HG03575 (cell line): ENCODE measurements around the gene LY6G6D.
"Not testable (repeated sequence)": the region's sequence is repeated elsewhere in the genome, so short reads cannot be mapped to it uniquely, and the experiment has no call there.

Experiments used
- ATAC-seq: cut with Tn5 transposase; IDR thresholded peaks from one replicate; pipeline ENCODE4 v1.9.1; 2021; ENCODE audit not compliant: unreplicated experiment, insufficient number of reproducible peaks, low FRiP score; ENCODE audit errors: extremely low read depth

LY6G6D gene

GRCh38 chr6:31691078-31691463 is 24.1 kb upstream of the LY6G6D start:
- no peak for ATAC-seq

- ATAC-seq = no peak
These were observed 23.5 kb upstream of the LY6G6D start for GRCh38 chr6:31691564-31692108.

GRCh38 chr6:31692353-31692752 is 22.8 kb upstream of the LY6G6D start:
- ATAC-seq = no peak

GRCh38 chr6:31692886-31693285 is 22.3 kb upstream of the LY6G6D start:
- no peak for ATAC-seq

GRCh38 chr6:31693535-31693934 is 21.6 kb upstream of the LY6G6D start:
- ATAC-seq = no peak

- no peak for ATAC-seq
These were observed 17.6 kb upstream of the LY6G6D start for GRCh38 chr6:31697555-31697954.

GRCh38 chr6:31700740-31701401 is 14.3 kb upstream of the LY6G6D start:
- no peak for ATAC-seq

- no peak for ATAC-seq
These were observed 13.3 kb upstream of the LY6G6D start for GRCh38 chr6:31701666-31702404.

GRCh38 chr6:31702405-31702818 is 12.7 kb upstream of the LY6G6D start:
- no peak for ATAC-seq

GRCh38 chr6:31702819-31703716 is 12.1 kb upstream of the LY6G6D start, which contains the start of gene ABHD16A:
Gene ABHD16A, minus strand, starts transcription at chr6:31703324. Its CDS starts 43 bp downstream, at chr6:31703281.
- ATAC-seq = no peak

- no peak for ATAC-seq
These were observed 9.2 kb upstream of the LY6G6D start for GRCh38 chr6:31705931-31706330.

GRCh38 chr6:31706599-31706998 is 8.5 kb upstream of the LY6G6D start, which contains the start of gene LY6G6F:
Gene LY6G6F, plus strand, starts transcription at chr6:31706866. Its CDS starts 41 bp downstream, at chr6:31706907.
- ATAC-seq = no peak

GRCh38 chr6:31707701-31708100 is 7.4 kb upstream of the LY6G6D start:
- no peak for ATAC-seq

GRCh38 chr6:31708224-31708623 is 6.9 kb upstream of the LY6G6D start:
- no peak for ATAC-seq

GRCh38 chr6:31709157-31709556 is 6.0 kb upstream of the LY6G6D start:
- ATAC-seq = not testable (repeated sequence)

GRCh38 chr6:31710523-31711219 is 4.5 kb upstream of the LY6G6D start:
- ATAC-seq = no peak

- no peak for ATAC-seq
These were observed 3.9 kb upstream of the LY6G6D start for GRCh38 chr6:31711233-31711632.

- ATAC-seq = no peak
These were observed 2.9 kb upstream of the LY6G6D start for GRCh38 chr6:31712296-31712695.

GRCh38 chr6:31713465-31713864 is 1.7 kb upstream of the LY6G6D start:
- ATAC-seq = no peak
